HG03354 (cell line): ENCODE results near the gene PPP1R14C.

ENCODE experiments used
- ATAC-seq: cut with Tn5 transposase; IDR thresholded peaks from one replicate; pipeline ENCODE4 v1.9.1; 2021; ENCODE audit warnings: mild to moderate bottlenecking; ENCODE audit not compliant: unreplicated experiment, poor library complexity, severe bottlenecking

The PPP1R14C gene

DNA sequence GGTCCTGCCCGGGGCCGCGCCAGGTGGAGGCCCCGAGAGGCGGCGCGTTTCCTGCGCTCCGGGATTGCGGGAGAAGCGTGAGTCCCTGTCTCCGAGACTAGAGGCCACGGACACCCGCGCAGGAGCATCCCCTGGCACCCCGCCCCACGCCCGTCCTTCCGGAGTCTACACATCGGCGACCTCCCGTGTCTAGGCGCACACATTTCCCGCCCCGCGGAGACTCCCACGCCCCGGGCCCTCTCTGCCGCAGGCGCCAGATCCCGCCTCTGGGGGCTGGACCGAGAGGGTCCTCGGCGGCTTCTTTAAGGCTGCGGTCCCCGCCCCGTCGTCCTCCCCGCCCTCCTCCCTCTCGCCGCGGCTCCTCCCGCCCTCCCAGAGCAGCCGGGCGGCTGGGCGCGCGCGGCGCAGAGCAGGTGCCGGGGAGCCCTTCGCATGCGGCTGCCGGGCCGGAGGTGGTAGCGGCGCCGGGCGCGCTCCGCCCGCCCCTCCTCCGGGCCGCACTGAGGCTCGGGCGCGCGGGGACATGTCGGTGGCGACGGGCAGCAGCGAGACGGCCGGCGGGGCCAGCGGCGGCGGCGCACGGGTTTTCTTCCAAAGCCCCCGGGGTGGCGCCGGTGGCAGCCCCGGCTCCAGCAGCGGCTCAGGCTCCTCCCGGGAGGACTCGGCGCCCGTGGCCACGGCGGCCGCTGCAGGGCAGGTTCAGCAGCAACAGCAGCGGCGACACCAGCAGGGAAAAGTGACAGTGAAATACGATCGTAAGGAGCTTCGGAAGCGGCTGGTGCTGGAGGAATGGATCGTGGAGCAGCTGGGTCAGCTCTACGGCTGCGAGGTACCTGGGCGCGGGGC lies at the start of gene PPP1R14C:
Gene PPP1R14C, plus strand, starts transcription at position 375 of the 846 bp plus-strand sequence. Its CDS starts 149 bp downstream, at position 524.
- no peak for ATAC-seq

DNA sequence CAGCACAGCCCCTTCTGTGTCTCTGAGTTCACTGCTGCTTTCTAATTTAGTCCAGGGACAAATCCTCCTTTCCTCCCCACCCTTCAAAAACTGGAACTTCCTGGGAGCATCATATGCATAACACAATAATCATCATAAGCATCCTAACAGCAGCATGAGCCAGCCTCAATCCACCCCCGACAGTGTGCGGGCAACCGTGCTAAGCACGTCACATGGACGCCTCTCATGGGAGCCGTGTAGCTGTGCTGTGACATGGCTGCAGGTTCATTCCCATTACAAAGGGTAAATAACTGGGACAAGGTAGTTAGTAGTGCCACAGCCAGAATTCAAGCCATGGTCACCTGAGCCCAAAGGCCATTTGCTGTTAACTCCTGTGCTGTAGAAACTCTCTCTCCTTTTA lies 49.4 kb upstream of the PPP1R14C start:
- ATAC-seq, result no peak

- no peak for ATAC-seq
Observed at GRCh38 chr6:150098155-150098554, 44.7 kb upstream of the PPP1R14C start.

DNA sequence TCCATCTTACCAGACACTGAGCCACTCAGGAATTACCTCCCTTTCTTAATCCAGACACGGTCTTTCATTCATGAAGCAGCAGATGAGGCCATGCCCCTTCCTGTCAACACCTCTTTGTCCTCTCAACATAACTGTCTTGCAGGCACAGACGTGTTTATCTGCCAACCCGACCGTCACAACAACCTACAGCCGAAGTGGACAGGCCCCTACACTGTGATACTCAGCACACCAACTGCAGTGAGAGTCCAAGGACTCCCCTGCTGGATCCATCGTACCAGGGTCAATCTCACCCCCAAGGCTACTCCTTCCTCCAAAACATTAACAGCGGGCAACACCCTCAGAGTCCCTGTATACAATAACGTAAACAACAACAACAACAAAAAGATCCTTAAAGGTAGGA lies 43.3 kb upstream of the PPP1R14C start:
- ATAC-seq, result no peak

DNA sequence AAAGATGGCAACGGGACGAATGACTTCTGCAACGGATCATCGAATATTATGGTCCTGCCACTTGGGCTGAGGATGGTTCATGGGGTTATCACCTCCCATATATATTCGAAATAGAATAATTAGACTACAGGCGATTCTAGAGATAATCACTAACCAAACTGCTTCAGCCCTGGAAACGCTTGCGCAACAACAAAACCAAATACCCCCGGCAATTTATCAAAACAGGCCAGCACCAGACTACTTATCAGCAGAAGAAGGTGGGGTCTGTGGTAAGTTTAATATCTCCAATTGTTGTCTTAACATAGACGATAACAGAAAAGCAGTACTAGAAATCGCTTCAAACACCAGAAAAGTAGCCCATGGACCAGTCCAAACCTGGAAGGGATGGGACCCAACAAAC lies 42.9 kb upstream of the PPP1R14C start:
- ATAC-seq, result no peak

DNA sequence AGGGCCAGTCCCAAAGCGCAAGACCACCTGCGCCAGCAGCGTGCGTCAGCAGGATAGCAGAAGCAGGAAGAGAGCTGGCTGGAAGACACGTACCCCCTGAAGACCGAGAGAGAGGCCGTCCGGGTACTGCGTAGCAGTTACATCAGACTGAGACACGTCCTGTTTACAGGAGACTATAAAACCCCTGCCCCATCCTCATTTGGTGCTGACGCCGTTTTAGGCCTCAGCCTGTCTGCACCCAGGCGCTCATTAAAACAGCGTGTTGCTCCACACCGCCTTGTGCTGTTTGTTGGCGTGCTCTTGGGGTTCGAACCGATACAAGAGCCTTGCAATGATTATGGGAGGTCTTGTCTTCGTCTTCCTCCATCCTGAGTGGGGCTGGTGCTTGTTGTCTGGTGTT lies 42.1 kb upstream of the PPP1R14C start:
- ATAC-seq, result no peak

- ATAC-seq, result no peak
Observed at GRCh38 chr6:150102750-150103270, 40.0 kb upstream of the PPP1R14C start.

DNA sequence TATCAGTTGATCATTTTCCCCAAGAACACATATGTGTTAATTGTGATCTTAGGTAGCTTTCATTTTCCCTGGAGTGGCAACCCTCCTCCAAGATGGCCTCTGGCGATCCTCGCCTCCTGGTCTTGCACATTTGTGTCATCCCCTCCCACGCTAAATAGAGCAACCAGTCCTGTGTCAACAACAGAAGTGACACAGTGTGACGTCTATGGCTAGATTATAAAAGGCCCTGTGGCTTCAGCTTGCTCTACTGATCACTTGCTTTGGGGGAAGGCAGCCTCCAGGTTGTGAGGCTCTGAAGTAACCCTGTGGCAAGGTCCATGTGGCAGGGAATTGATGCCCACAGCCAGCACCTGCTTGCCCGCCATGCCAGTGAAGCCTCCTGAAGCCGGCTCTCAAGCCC lies 30.6 kb upstream of the PPP1R14C start:
- no peak for ATAC-seq

GRCh38 chr6:150115769-150116168 lies 27.1 kb upstream of the PPP1R14C start:
- no peak for ATAC-seq

DNA sequence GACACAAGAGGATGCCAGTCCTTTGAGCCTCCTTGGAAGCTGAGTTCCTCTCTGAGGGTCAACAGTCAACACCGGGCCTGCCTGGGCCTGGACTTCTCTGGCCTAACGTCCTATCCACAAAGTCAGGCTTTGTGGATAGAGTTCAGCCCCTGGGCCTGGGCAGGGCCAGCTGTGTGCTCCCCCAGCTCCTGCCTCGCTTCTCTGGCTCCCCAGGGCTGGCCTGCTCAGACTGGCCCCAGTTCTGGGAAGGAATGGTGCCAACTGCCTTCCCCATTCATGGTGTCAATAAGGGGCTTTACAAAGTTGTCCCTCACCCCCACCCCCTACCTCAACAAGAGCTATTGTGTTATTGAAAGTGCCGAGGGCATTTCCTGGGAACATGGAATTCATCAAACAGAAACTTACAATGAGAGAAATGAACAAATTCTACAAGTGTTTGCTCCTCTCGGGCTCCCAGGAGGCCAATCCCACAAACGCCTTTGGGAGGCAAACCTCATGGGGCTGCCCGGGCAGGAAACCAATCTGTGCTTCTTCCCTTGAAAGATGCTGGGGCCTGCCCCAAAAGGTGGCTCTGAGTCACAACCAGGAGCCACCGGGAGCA lies 26.5 kb upstream of the PPP1R14C start:
- no peak for ATAC-seq

DNA sequence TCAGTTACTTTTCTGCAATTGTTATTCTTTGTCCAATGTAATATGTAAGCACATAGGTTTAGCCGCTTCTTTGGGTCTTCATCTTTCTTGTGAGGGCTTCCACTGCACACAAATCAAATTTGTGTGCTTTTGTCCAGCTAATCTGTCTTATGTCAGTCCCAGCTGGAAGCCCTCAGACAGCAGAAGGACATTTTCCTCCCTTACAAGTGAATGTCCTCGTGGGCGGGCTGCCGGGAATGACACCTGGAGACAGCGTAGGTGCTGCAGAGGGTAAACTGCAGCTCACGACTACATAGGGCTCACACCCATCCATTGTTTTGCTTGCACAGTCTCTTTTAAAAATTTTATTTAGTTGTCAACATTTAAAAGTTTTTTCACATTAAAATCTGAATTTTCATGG lies 24.6 kb upstream of the PPP1R14C start:
- ATAC-seq, result no peak

DNA sequence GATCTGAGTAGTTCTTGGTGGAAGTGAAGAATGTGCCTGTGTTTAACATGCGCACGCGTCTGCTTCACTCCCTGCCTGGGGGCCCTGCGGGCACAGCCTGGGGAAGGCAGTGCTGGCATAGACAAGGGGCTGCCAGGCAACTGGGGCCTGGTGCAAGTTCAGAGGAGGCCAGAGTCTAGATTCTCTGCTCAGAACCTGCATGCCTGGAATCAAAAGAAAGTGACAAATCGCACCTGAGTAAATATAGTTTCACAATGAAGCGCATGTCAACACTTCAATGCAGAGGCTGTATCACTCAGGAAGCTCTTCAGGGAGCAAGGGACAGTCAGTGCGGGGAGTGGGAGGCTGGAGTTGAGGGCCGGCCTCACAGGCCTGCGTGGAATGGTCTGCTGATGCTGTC lies 24.2 kb upstream of the PPP1R14C start:
- ATAC-seq, result no peak

- ATAC-seq, result no peak
Observed at GRCh38 chr6:150119173-150119572, 23.7 kb upstream of the PPP1R14C start.

GRCh38 chr6:150123645-150124044 lies 19.2 kb upstream of the PPP1R14C start:
- no peak for ATAC-seq

- no peak for ATAC-seq
Observed at GRCh38 chr6:150124235-150124634, 18.6 kb upstream of the PPP1R14C start.

GRCh38 chr6:150126641-150127291 lies 16.1 kb upstream of the PPP1R14C start:
- no peak for ATAC-seq

DNA sequence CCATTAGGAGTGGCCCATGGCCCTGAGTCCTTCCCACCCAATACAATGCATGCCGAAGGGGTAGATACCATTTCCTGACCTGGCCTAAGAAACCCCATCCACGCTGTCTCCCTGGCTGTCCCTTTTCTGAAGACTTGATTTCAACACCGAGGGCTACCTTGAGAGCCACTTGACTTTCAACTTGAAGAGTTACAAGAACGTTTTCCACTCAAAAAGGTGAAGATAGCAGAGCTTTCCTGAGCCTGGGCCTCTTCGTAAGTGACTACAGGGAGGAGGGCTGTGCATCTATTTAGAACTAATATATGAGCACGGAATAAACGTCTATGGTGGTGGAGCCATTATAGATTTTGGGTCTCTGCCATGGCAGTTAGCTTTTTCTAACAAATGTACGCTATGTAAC lies 14.4 kb upstream of the PPP1R14C start:
- no peak for ATAC-seq

DNA sequence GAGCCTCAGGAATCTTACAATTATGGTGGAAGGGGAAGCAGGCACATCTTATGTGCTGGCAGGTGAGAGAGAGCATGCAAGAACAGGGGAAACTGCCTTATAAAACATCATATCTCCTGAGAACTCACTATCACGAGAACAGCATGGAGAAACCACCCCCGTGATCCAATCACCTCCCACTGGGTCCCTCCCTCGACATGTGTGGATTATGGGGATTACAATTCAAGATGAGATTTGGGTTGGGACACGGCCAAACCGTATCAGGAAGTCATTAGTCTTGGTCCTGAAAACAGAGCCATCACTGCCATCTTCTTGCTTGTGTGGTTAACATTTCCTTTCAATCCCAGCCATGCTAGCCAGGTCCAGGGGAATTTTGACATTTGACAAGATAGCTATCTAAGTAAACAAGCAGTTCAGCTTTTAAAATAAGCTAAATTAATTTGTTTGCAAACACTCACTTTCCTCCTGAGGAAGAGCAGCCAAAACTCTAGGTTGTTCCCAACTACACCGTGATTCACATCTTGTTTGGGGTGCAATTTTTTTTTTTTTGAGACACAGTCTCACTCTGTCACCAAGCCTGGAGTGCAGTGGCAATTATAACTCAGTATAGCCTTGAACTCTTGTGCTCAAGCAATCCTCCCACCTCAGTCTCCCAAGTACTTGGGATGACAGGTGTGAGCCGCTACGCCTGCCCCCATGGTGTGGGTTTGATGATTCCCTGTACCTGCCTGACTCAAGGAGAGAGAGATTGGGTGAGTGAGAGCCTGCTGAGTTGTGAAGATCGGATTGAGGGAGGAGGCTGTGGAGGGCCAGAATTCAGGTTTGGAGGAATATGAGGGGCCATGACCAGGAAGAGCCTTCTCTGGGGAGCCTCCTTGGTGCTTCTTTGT lies 13.0 kb upstream of the PPP1R14C start:
- ATAC-seq, result no peak

DNA sequence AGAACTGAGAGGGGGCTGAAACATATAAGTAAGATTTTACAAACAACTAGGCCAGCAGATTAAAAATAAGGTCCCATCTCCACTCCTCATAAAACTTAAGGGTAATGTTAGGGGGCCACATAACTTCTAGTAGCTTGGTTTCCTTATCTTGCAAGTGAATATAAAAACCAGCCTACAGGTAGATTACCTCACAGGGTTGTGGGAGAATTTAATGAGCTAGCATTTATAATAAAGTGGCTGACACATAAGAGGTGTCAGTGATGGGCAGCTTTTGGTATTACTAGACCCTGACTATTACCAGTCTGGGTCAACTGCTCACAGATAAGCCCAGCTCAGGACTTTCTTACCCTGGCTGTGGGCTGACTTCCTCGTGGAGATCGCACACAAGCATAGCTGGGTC lies 9.2 kb upstream of the PPP1R14C start:
- no peak for ATAC-seq
